HCT116 (cell line): Measurements from ENCODE around the gene CCSER1. TPM values are rescaled to one million over a fixed set of nuclear protein-coding genes. Genes with fewer than 3 reads are reported as not detected.

Source experiments
- ATAC-seq: fragments of 200-7000 bp; cut with Tn5 transposase; 2 replicates; pipeline ENCODE4 v1.9.1; 2020; ENCODE audit warnings: mild to moderate bottlenecking, moderate library complexity
- BruUV-seq: library from RNA; stranded (reverse); fragments of 400-500 nt; replicated peaks from 2 replicates; lab custom pipeline; 2021; lab: Mats Ljungman, UMichigan
- CTCF ChIA-PET: fragments of 300-600 bp; sonication (Branson Sonifier 250); formaldehyde crosslinking; loops from one replicate; lab custom pipeline; 2021; ENCODE audit warnings: antibody characterized with exemption; lab: Charles Lee
- POLR2A ChIA-PET: fragments of 300-600, 350-600 bp; sonication (Branson Sonifier 250); formaldehyde crosslinking; loops from one replicate; lab custom pipeline; 2021; ENCODE audit warnings: antibody characterized with exemption; lab: Charles Lee
- RAD21 ChIA-PET, 2 experiments: fragments of 300-600 bp; sonication (Branson Sonifier 250); formaldehyde crosslinking; loops; one replicate each; lab custom pipeline; 2023; ENCODE audit warnings: low total read pairs in 2 of 2; ENCODE audit not compliant: uncharacterized antibody in 2 of 2, unreplicated experiment in 2 of 2, low non-redundant PET in 1 of 2; lab: Charles Lee
- DNase-seq: peaks from one replicate; pipeline ENCODE4 v3.0.0-alpha.2; 2010; ENCODE audit warnings: low read depth, low spot score
- H2AFZ ChIP-seq: fragments of 200-600 bp; shearing (Covaris generic), sonication (generic); 2 replicates; pipeline ENCODE4 v1.6.1; 2017; ENCODE audit warnings: low read depth, mixed run types, mixed read lengths, antibody characterized with exemption, low read length; ENCODE audit not compliant: poor library complexity, severe bottlenecking
- H3K27ac ChIP-seq: 2 replicates; pipeline ENCODE4 v1.5.1; 2012; ENCODE audit warnings: low read depth, low read length
- H3K27me3 ChIP-seq: fragments of 200-600 bp; sonication (generic); 2 replicates; pipeline ENCODE4 v1.6.1; 2016; ENCODE audit warnings: mixed run types, low read length, mixed read lengths; ENCODE audit not compliant: insufficient read depth
- H3K36me3 ChIP-seq, 2 experiments: fragments of 200-500 bp in 1 of 2; fragments of 200-600 bp in 1 of 2; sonication (Bioruptor generic) in 1 of 2; sonication (generic) in 1 of 2; 2 replicates each; pipeline versions ENCODE4 v1.5.1 to v1.6.1; 2014 to 2016; ENCODE audit warnings: low read length in 2 of 2, inconsistent platforms in 1 of 2, mixed read lengths in 1 of 2, mixed run types in 1 of 2; ENCODE audit not compliant: insufficient read depth in 2 of 2, control insufficient read depth in 1 of 2
- H3K4me1 ChIP-seq, 2 experiments: fragments of 200-600 bp in 1 of 2; sonication (generic) in 1 of 2; 2 replicates each; pipeline versions ENCODE4 v1.5.1 to v1.6.1; 2012 to 2017; ENCODE audit warnings: low read length in 2 of 2, inconsistent platforms in 1 of 2, mild to moderate bottlenecking in 1 of 2, mixed read lengths in 1 of 2, mixed run types in 1 of 2, moderate library complexity in 1 of 2; ENCODE audit not compliant: insufficient read depth in 2 of 2, control insufficient read depth in 1 of 2
- H3K4me2 ChIP-seq: fragments of 200-600 bp; sonication (generic); 2 replicates; pipeline ENCODE4 v1.6.1; 2017; ENCODE audit warnings: mixed run types, low read length, mixed read lengths
- H3K4me3 ChIP-seq, 2 experiments: fragments of 200-600 bp in 1 of 2; sonication (generic) in 1 of 2; replicated peaks in 1 of 2; 2 replicates each; pipeline ENCODE4 v1.5.1; 2011 to 2016; ENCODE audit warnings: low read length in 2 of 2, control low read depth in 1 of 2, low read depth in 1 of 2, mild to moderate bottlenecking in 1 of 2, mixed read lengths in 1 of 2, mixed run types in 1 of 2
- H3K79me2 ChIP-seq: fragments of 200-600 bp; sonication (generic); 2 replicates; pipeline ENCODE4 v1.6.1; 2017; ENCODE audit warnings: mild to moderate bottlenecking, mixed run types, low read length, moderate library complexity, mixed read lengths; ENCODE audit not compliant: insufficient read depth
- H3K9ac ChIP-seq: fragments of 200-600 bp; sonication (generic); 2 replicates; pipeline ENCODE4 v1.6.1; 2016; ENCODE audit warnings: low read length, mixed read lengths
- H3K9me2 ChIP-seq: fragments of 200-600 bp; sonication (generic), shearing (Covaris generic); 2 replicates; pipeline ENCODE4 v1.6.1; 2017; ENCODE audit warnings: mixed run types, mild to moderate bottlenecking, moderate library complexity; ENCODE audit not compliant: insufficient read depth
- H3K9me3 ChIP-seq, 2 experiments: fragments of 200-500 bp in 1 of 2; fragments of 200-600 bp in 1 of 2; sonication (Bioruptor generic) in 1 of 2; sonication (generic) in 1 of 2; 2 replicates each; pipeline ENCODE4 v1.6.1; 2014 to 2017; ENCODE audit warnings: low read length in 2 of 2, mixed read lengths in 2 of 2, inconsistent platforms in 1 of 2, low read depth in 1 of 2, mild to moderate bottlenecking in 1 of 2, mixed run types in 1 of 2, moderate library complexity in 1 of 2; ENCODE audit not compliant: control insufficient read depth in 1 of 2, insufficient read depth in 1 of 2
- H4K20me1 ChIP-seq: fragments of 200-600 bp; sonication (generic), shearing (Covaris generic); 2 replicates; pipeline ENCODE4 v1.6.1; 2017; ENCODE audit warnings: mixed run types, mild to moderate bottlenecking, moderate library complexity; ENCODE audit not compliant: insufficient read depth
- ATF3 ChIP-seq: IDR thresholded peaks from 2 replicates; pipeline ENCODE4 v1.6.1; 2012
- CBX3 ChIP-seq: IDR thresholded peaks from 2 replicates; pipeline ENCODE4 v1.6.1; 2012; ENCODE audit warnings: low read depth
- CEBPB ChIP-seq: IDR thresholded peaks from 2 replicates; pipeline ENCODE4 v1.6.1; 2012; ENCODE audit warnings: low read depth
- CTCF ChIP-seq, 3 experiments: fragments of 200-600 bp in 1 of 3; sonication (generic) in 1 of 3; IDR thresholded peaks in 2 of 3; conservative IDR thresholded peaks in 1 of 3; 2 replicates each; pipeline ENCODE4 v1.5.1; 2012 to 2017; ENCODE audit warnings: low read depth in 2 of 3, low read length in 2 of 3, antibody characterized with exemption in 1 of 3, borderline replicate concordance in 1 of 3, control low read depth in 1 of 3, mild to moderate bottlenecking in 1 of 3, mixed read lengths in 1 of 3, mixed run types in 1 of 3, moderate library complexity in 1 of 3; ENCODE audit not compliant: insufficient read depth in 1 of 3
- EGR1 ChIP-seq: IDR thresholded peaks from 2 replicates; pipeline ENCODE4 v1.6.1; 2012; ENCODE audit warnings: low read depth
- ELF1 ChIP-seq: IDR thresholded peaks from 2 replicates; pipeline ENCODE4 v1.6.1; 2012; ENCODE audit warnings: low read depth, borderline replicate concordance
- EZH2 ChIP-seq: fragments of 200-600 bp; sonication (generic); IDR thresholded peaks from 2 replicates; pipeline ENCODE4 v1.6.1; 2017; ENCODE audit warnings: antibody characterized with exemption, mixed run types
- EZH2phosphoT487 ChIP-seq: fragments of 200-600 bp; IDR thresholded peaks from 2 replicates; pipeline ENCODE4 v1.6.1; 2018; ENCODE audit warnings: antibody characterized with exemption, borderline replicate concordance
- JUND ChIP-seq: IDR thresholded peaks from 2 replicates; pipeline ENCODE4 v1.6.1; 2012
- MAX ChIP-seq: IDR thresholded peaks from 2 replicates; pipeline ENCODE4 v1.6.1; 2012
- POLR2A ChIP-seq: IDR thresholded peaks from 2 replicates; pipeline ENCODE4 v1.7.0; 2011; ENCODE audit warnings: borderline replicate concordance; ENCODE audit not compliant: insufficient read depth, insufficient read length; ENCODE audit errors: extremely low read depth
- POLR2AphosphoS5 ChIP-seq: IDR thresholded peaks from 2 replicates; pipeline ENCODE4 v1.6.1; 2011; ENCODE audit warnings: mild to moderate bottlenecking, low read depth, low read length, moderate library complexity
- REST ChIP-seq: IDR thresholded peaks from 2 replicates; pipeline ENCODE4 v1.6.1; 2012; ENCODE audit warnings: low read depth
- SIN3A ChIP-seq: IDR thresholded peaks from 2 replicates; pipeline ENCODE4 v1.6.1; 2012; ENCODE audit warnings: low read depth
- SP1 ChIP-seq: IDR thresholded peaks from 2 replicates; pipeline ENCODE4 v1.6.1; 2012; ENCODE audit warnings: low read depth
- SRF ChIP-seq: IDR thresholded peaks from 2 replicates; pipeline ENCODE4 v1.6.1; 2012; ENCODE audit warnings: low read depth
- TCF7L2 ChIP-seq: IDR thresholded peaks from 2 replicates; pipeline ENCODE4 v1.7.0; 2011; ENCODE audit warnings: borderline replicate concordance, inconsistent platforms; ENCODE audit not compliant: insufficient read depth, insufficient read length; ENCODE audit errors: extremely low read depth
- ZFX ChIP-seq: fragments of 450-650 bp; IDR thresholded peaks from 2 replicates; pipeline ENCODE4 v1.6.1; 2017
- ZNF274 ChIP-seq: fragments of 200-500 bp; sonication (Bioruptor generic); IDR thresholded peaks from 2 replicates; pipeline ENCODE4 v1.6.1; 2014; ENCODE audit warnings: mild to moderate bottlenecking, low read depth, low read length, inconsistent platforms
- intact Hi-C: fragments of 100-400 bp; cut with micrococcal nuclease; formaldehyde crosslinking; loops from 2 replicates; pipeline ENCODE4 v1.10.0; 2022
- total RNA-seq: library from RNA; stranded (reverse); gene quantifications from one replicate; pipeline ENCODE4 v1.2.1, GENCODE V29; 2021; ENCODE audit not compliant: unreplicated experiment
- TF ChIP-seq, protein P1 (sequence below): IDR thresholded peaks from 2 replicates; pipeline ENCODE4 v1.6.1; 2011; ENCODE audit warnings: mild to moderate bottlenecking, low read length, moderate library complexity; ENCODE audit not compliant: insufficient replicate concordance; ENCODE audit errors: extremely low read depth

CCSER1 gene
- total RNA-seq, 1 experiment from 2014 or later: 6.7 TPM

GRCh38 chr4:90786602-90787001 is 659.4 kb downstream of the CCSER1 start (continued):
- no peak for TF ChIP-seq CTCF (IDR thresholded peaks at IDR 0.05 in 2 of 3, conservative IDR thresholded peaks at IDR 0.05 in 1 of 3; ENCODE audit: borderline replicate concordance in 1 of 3, insufficient read depth in 1 of 3, low read depth in 2 of 3, low read length in 2 of 3)
- no peak for TF ChIP-seq ELF1
- no peak for TF ChIP-seq MAX
- no peak for TF ChIP-seq CBX3

- ATAC-seq (no peak), DNase-seq (no peak)
- no peak overlapping the region for H3K27ac ChIP-seq
- no peaks in the 10 kb centered on the region for H4K20me1 ChIP-seq
- no TSS peak for BruUV-seq
- no peaks in the 10 kb centered on the region for H3K4me1 ChIP-seq
- ChIA-PET RAD21 (no interaction called here), CTCF (no interaction called here), POLR2A (no interaction called here)
- no peak overlapping the region for H2AFZ ChIP-seq
- H3K36me3 ChIP-seq: no peaks in the 10 kb centered on the region
- no peak overlapping the region for H3K4me2 ChIP-seq
- H3K9me2 ChIP-seq: no peaks in the 10 kb centered on the region
- no peaks in the 10 kb centered on the region for H3K27me3 ChIP-seq
- intact Hi-C loops: no loop called here
- H3K9ac ChIP-seq: no peak overlapping the region
- no peaks in the 10 kb centered on the region for H3K79me2 ChIP-seq
- H3K4me3 ChIP-seq: no peak overlapping the region
- no peaks in the 10 kb centered on the region for H3K9me3 ChIP-seq
- TF ChIP-seq EZH2phosphoT487: no peak
- TF ChIP-seq REST: no peak
- no peak for TF ChIP-seq CEBPB
- TF ChIP-seq JUND: no peak
- no peak for TF ChIP-seq ZFX
- no peak for TF ChIP-seq EGR1
- TF ChIP-seq POLR2AphosphoS5: no peak
- no peak for TF ChIP-seq ATF3
- TF ChIP-seq SIN3A: no peak
- no peak for TF ChIP-seq POLR2A
- no peak for TF ChIP-seq ZNF274
- TF ChIP-seq SRF: no peak
- no peak for TF ChIP-seq EZH2
- no peak for TF ChIP-seq SP1
- no peak for TF ChIP-seq TCF7L2
- no peak for TF ChIP-seq MAX
- TF ChIP-seq, protein P1, sequence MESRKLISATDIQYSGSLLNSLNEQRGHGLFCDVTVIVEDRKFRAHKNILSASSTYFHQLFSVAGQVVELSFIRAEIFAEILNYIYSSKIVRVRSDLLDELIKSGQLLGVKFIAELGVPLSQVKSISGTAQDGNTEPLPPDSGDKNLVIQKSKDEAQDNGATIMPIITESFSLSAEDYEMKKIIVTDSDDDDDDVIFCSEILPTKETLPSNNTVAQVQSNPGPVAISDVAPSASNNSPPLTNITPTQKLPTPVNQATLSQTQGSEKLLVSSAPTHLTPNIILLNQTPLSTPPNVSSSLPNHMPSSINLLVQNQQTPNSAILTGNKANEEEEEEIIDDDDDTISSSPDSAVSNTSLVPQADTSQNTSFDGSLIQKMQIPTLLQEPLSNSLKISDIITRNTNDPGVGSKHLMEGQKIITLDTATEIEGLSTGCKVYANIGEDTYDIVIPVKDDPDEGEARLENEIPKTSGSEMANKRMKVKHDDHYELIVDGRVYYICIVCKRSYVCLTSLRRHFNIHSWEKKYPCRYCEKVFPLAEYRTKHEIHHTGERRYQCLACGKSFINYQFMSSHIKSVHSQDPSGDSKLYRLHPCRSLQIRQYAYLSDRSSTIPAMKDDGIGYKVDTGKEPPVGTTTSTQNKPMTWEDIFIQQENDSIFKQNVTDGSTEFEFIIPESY: no peak
Observed at GRCh38 chr4:90792696-90793095, 665.5 kb downstream of the CCSER1 start.
